Stomach (tissue), 9 donors: Measurements from ENCODE around the gene CD300A. TPM values are rescaled to one million over a fixed set of nuclear protein-coding genes. Genes with fewer than 3 reads are reported as not detected.

Experiments
- DNase-seq, 2 donors: peaks; one replicate each; pipeline versions ENCODE4 v3.0.0 to v3.0.0-alpha.2; 2013 to 2019
- H3K27ac ChIP-seq, 5 donors: fragments of 200-600 bp in 4 of 5; sonication (generic) in 4 of 5; one replicate each; pipeline ENCODE4 v1.5.1; 2013 to 2019; ENCODE audit warnings: mild to moderate bottlenecking in 1 of 5, moderate library complexity in 1 of 5
- H3K27me3 ChIP-seq, 3 donors: fragments of 200-600 bp; sonication (generic); one replicate each; pipeline ENCODE4 v1.5.1; 2017 to 2019; ENCODE audit warnings: mixed run types in 1 of 3
- H3K36me3 ChIP-seq, 4 donors: fragments of 200-600 bp; sonication (generic); 1 replicate in 3 of 4; 2 replicates in 1 of 4; pipeline ENCODE4 v1.5.1; 2016 to 2019
- H3K4me1 ChIP-seq, 4 donors: fragments of 200-600 bp; sonication (generic); one replicate each; pipeline ENCODE4 v1.5.1; 2016 to 2019
- H3K4me3 ChIP-seq, 4 donors: fragments of 200-600 bp; sonication (generic) in 3 of 4; one replicate each; pipeline ENCODE4 v1.5.1; 2016 to 2019; ENCODE audit warnings: mild to moderate bottlenecking in 1 of 4
- H3K9me3 ChIP-seq, 4 donors: fragments of 200-600 bp; sonication (generic); one replicate each; pipeline ENCODE4 v1.5.1; 2016 to 2019
- POLR2A ChIP-seq, 4 donors: fragments of 450-650 bp; IDR thresholded peaks; one replicate each; pipeline ENCODE4 v1.6.1; 2016; ENCODE audit warnings: antibody characterized with exemption in 4 of 4, control low read depth in 2 of 4, mild to moderate bottlenecking in 1 of 4, moderate library complexity in 1 of 4
- POLR2AphosphoS5 ChIP-seq, 3 donors: sonication (generic); formaldehyde crosslinking; IDR thresholded peaks; one replicate each; pipeline ENCODE4 v1.6.1; 2016; ENCODE audit warnings: antibody characterized with exemption in 3 of 3
- WGBS, 5 donors: extraction: QIAGEN DNeasy Blood & Tissue Kit in 3 of 5; methylation state at CpG; one replicate each; pipeline versions ENCODE4 v1.1.5 to v1.1.7; 2013 to 2018; 5-methylcytosine and 5-hydroxymethylcytosine counted together
- intact Hi-C: fragments of 100-400 bp; cut with DNase I; formaldehyde crosslinking; loops from one replicate; pipeline ENCODE4 v1.15.1; 2023; ENCODE audit warnings: low total_unique reads
- polyA plus RNA-seq, 3 donors: library from polyadenylated mRNA; stranded (reverse); fragments of 200-250 nt; gene quantifications; one replicate each; pipeline ENCODE4 v1.2.3, GENCODE V29; 2013
- small RNA-seq, 4 donors: library from RNA; depleted of rRNA; stranded (forward); fragments of <200 nt; gene quantifications; one replicate each; pipeline ENCODE3, GENCODE V24; 2016
- total RNA-seq, 5 donors: library from RNA; depleted of rRNA; stranded (reverse); fragments of >200 nt; gene quantifications; one replicate each; pipeline versions ENCODE4 v1.1.0 to v1.2.3, GENCODE V29; 2014 to 2016
- donor health status: healthy with polysubstance abuse.
- donor health status: Bipolar disorder and iron deficiency.
- donor health status: healthy.

The CD300A gene
- total and polyA plus RNA-seq, 8 donors = 1.8 to 8.0 (median 3.9) TPM; not detected in 2

DNA sequence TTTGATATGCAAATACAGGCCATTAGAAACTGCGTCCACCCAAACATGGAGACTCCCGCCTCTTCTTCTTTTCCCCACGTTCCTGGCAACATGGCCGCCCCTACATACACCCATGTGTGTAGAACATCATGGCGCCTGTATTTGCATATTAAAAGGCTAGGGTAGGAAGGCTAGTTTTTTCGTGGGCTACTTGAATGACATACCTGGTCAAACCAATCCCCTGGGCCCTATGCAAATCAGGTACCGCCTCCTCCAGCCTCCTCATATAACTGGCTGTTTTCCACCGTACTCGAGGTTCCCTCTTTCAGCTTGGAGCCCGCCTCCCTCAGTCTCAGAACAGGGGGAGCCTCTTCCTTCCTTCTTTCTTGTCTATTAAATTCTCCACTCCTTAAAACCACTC is 65.7 kb downstream of the CD300A start:
- H3K36me3 ChIP-seq = no peaks in the 10 kb centered on the region
- intact Hi-C loops = no loop called here
- peaks cover 0 to 3% (median 0%) of the 10 kb centered on the region in 4 donors for H3K4me1 ChIP-seq
- H3K27ac ChIP-seq = peak overlapping the region in 2 of 5 donors; percentile 22 to 31
- peak; percentile 28 to 35 for DNase-seq
- WGBS, 5 donors = 53 to 68% (median 65%) methylated on average over 10 of the region's 10 CpGs
- H3K9me3 ChIP-seq = peaks cover 0 to 4% (median 0%) of the 10 kb centered on the region in 4 donors
- H3K27me3 ChIP-seq = peaks cover 0 to 6% (median 5%) of the 10 kb centered on the region in 3 donors
- peak in 1 of 3 donors; percentile 39 for TF ChIP-seq POLR2AphosphoS5 (IDR thresholded peaks at IDR 0.05)
- TF ChIP-seq POLR2A (IDR thresholded peaks at IDR 0.05) = no peak
- peak overlapping the region in 2 of 4 donors; percentile 15 to 24 for H3K4me3 ChIP-seq

Small RNAs within 50 kb of the gene (small RNA-seq; reads per million reads assigned to genes)
- gene RNA5SP448 = 0 to 0.07 (median 0) reads per million in 4 donors

Other genes starting within 250 kb of the CD300A start
- gene DNAI2, start 192.4 kb upstream of the CD300A start, total RNA-seq = not detected
- gene DNAI2, start 192.4 kb upstream of the CD300A start, polyA plus RNA-seq = not detected
- gene KIF19, start 140.4 kb upstream of the CD300A start, total RNA-seq = 10 to 100 TPM in 1 of 5 donors, under 1 TPM in 1, not detected in 3; 0.58 to 44.3 TPM
- gene KIF19, start 140.4 kb upstream of the CD300A start, polyA plus RNA-seq = under 1 TPM; 0.20 to 0.62 (median 0.46) TPM
- gene BTBD17, start 104.8 kb upstream of the CD300A start, total RNA-seq = not detected
- not detected for gene BTBD17, start 104.8 kb upstream of the CD300A start, polyA plus RNA-seq
- gene GPR142, start 99.1 kb upstream of the CD300A start, total RNA-seq = not detected
- gene GPR142, start 99.1 kb upstream of the CD300A start, polyA plus RNA-seq = not detected
- gene GPRC5C, start 34.5 kb upstream of the CD300A start, total RNA-seq = 100 to 1,000 TPM in 4 of 5 donors, 10 to 100 TPM in 1; 66.5 to 321 (median 141) TPM
- gene GPRC5C, start 34.5 kb upstream of the CD300A start, polyA plus RNA-seq = 100 to 1,000 TPM in 2 of 3 donors, 10 to 100 TPM in 1; 84.5 to 145 (median 117) TPM
- not detected for gene CD300LB, start 64.8 kb downstream of the CD300A start, total RNA-seq
- under 1 TPM in 1 of 3 donors, not detected in 2; 0.25 TPM for gene CD300LB, start 64.8 kb downstream of the CD300A start, polyA plus RNA-seq
- 1 to 10 TPM in 1 of 5 donors, not detected in 4; 1.6 TPM for gene CD300C, start 79.5 kb downstream of the CD300A start, total RNA-seq
- gene CD300C, start 79.5 kb downstream of the CD300A start, polyA plus RNA-seq = under 1 TPM in 2 of 3 donors, not detected in 1; 0.13 to 0.75 TPM
- gene CD300H, start 100.9 kb downstream of the CD300A start, total RNA-seq = not detected
- not detected for gene CD300H, start 100.9 kb downstream of the CD300A start, polyA plus RNA-seq
- not detected for gene CD300LD, start 125.6 kb downstream of the CD300A start, total RNA-seq
- not detected for gene CD300LD, start 125.6 kb downstream of the CD300A start, polyA plus RNA-seq
- gene CD300E, start 157.1 kb downstream of the CD300A start, total RNA-seq = 1 to 10 TPM in 1 of 5 donors, under 1 TPM in 2, not detected in 2; 0.29 to 7.6 (median 0.73) TPM
- gene CD300E, start 157.1 kb downstream of the CD300A start, polyA plus RNA-seq = under 1 TPM in 2 of 3 donors, not detected in 1; 0.15 to 0.37 TPM
- 1 to 10 TPM in 1 of 5 donors, not detected in 4; 3.9 TPM for gene CD300LF, start 246.3 kb downstream of the CD300A start, total RNA-seq
- gene CD300LF, start 246.3 kb downstream of the CD300A start, polyA plus RNA-seq = under 1 TPM in 2 of 3 donors, not detected in 1; 0.75 to 0.95 TPM